B cell (primary cell): Measurements from ENCODE around the gene CDKAL1. TPM values are rescaled to one million over a fixed set of nuclear protein-coding genes. Genes with fewer than 3 reads are reported as not detected.

ENCODE experiments used
- ATAC-seq: fragments of 200-7000 bp; cut with Tn5 transposase; one replicate; pipeline ENCODE4 v1.10.0; 2021; ENCODE audit warnings: low read depth, mild to moderate bottlenecking, moderate number of reproducible peaks, moderate library complexity
- CTCF ChIA-PET: fragments of 350-600 bp; sonication (Branson Sonifier 250); formaldehyde crosslinking; loops from one replicate; lab custom pipeline; 2021; ENCODE audit warnings: antibody characterized with exemption, inconsistent platforms; lab: Charles Lee
- POLR2A ChIA-PET: fragments of 350-600 bp; sonication (Branson Sonifier 250); formaldehyde crosslinking; loops from one replicate; lab custom pipeline; 2021; ENCODE audit warnings: antibody characterized with exemption; lab: Charles Lee
- DNase-seq: peaks from one replicate; pipeline ENCODE4 v3.0.0; 2013
- H2AFZ ChIP-seq: 2 replicates; pipeline ENCODE4 v1.6.1; 2012; ENCODE audit warnings: mild to moderate bottlenecking, low read depth, low read length; ENCODE audit not compliant: insufficient read depth, poor library complexity, severe bottlenecking
- H3K27ac ChIP-seq, 2 donors: 1 replicate in 1 of 2; 2 replicates in 1 of 2; pipeline ENCODE4 v1.5.1; 2012 to 2013; ENCODE audit warnings: low read length in 2 of 2, mild to moderate bottlenecking in 2 of 2, moderate library complexity in 1 of 2
- H3K27me3 ChIP-seq, 4 experiments: fragments of 200-600 bp in 1 of 4; sonication (generic) in 1 of 4; replicated peaks in 1 of 4; 1 replicate in 2 of 4; 2 replicates in 2 of 4; pipeline versions ENCODE4 v1.6.1 to v1.7.0; 2013 to 2016; ENCODE audit warnings: low read length in 3 of 4, mild to moderate bottlenecking in 2 of 4, mixed read lengths in 1 of 4, moderate library complexity in 1 of 4; ENCODE audit not compliant: insufficient read depth in 4 of 4, control insufficient read depth in 3 of 4; ENCODE audit errors: control extremely low read depth in 1 of 4
- H3K36me3 ChIP-seq, 2 experiments: replicated peaks in 1 of 2; 1 replicate in 1 of 2; 2 replicates in 1 of 2; pipeline versions ENCODE4 v1.6.1 to v1.7.1; 2013; ENCODE audit warnings: low read length in 1 of 2; ENCODE audit not compliant: insufficient read depth in 2 of 2, control insufficient read depth in 1 of 2; ENCODE audit errors: control extremely low read depth in 1 of 2, extremely low read depth in 1 of 2
- H3K4me1 ChIP-seq, 2 donors: fragments of 200-600 bp in 1 of 2; sonication (generic) in 1 of 2; 1 replicate in 1 of 2; 2 replicates in 1 of 2; pipeline versions ENCODE4 v1.5.1 to v1.6.1; 2013 to 2017; ENCODE audit warnings: low read length in 2 of 2; ENCODE audit not compliant: control insufficient read depth in 2 of 2, insufficient read depth in 2 of 2
- H3K4me2 ChIP-seq: replicated peaks from 2 replicates; pipeline ENCODE3; 2012; ENCODE audit warnings: mild to moderate bottlenecking, low read depth, low read length; ENCODE audit not compliant: poor library complexity, severe bottlenecking
- H3K4me3 ChIP-seq, 5 experiments: fragments of 200-600 bp in 1 of 5; sonication (generic) in 1 of 5; 1 replicate in 3 of 5; 2 replicates in 2 of 5; pipeline versions ENCODE4 v1.5.1 to v1.7.0; 2011 to 2016; ENCODE audit warnings: low read length in 4 of 5, mild to moderate bottlenecking in 4 of 5, low read depth in 2 of 5, control low read depth in 1 of 5, moderate library complexity in 1 of 5; ENCODE audit not compliant: insufficient read depth in 1 of 5; ENCODE audit errors: control extremely low read depth in 1 of 5, extremely low read depth in 1 of 5
- H3K79me2 ChIP-seq: fragments of 200-600 bp; sonication (generic); one replicate; pipeline ENCODE4 v1.6.0; 2016; ENCODE audit warnings: low read length; ENCODE audit not compliant: control insufficient read depth, insufficient read depth
- H3K9ac ChIP-seq: fragments of 200-600 bp; sonication (generic); 2 replicates; pipeline ENCODE4 v1.6.1; 2017; ENCODE audit warnings: mild to moderate bottlenecking, low read length, moderate library complexity
- H3K9me3 ChIP-seq, 3 donors: one replicate each; pipeline versions ENCODE4 v1.6.1 to v1.7.1; 2013; ENCODE audit warnings: low read length in 2 of 3; ENCODE audit not compliant: control insufficient read depth in 2 of 3, insufficient read depth in 1 of 3; ENCODE audit errors: control extremely low read depth in 1 of 3
- H4K20me1 ChIP-seq: 2 replicates; pipeline ENCODE4 v1.6.0; 2012; ENCODE audit warnings: mild to moderate bottlenecking, low read length; ENCODE audit not compliant: insufficient read depth, control insufficient read depth, poor library complexity, severe bottlenecking
- H3K27ac Mint-ChIP-seq: one replicate; pipeline ENCODE4 v1.8.0; 2021; ENCODE audit warnings: mixed read lengths
- H3K27me3 Mint-ChIP-seq: one replicate; pipeline ENCODE4 v1.8.0; 2021; ENCODE audit warnings: mixed read lengths
- H3K4me1 Mint-ChIP-seq: one replicate; pipeline ENCODE4 v1.8.0; 2021; ENCODE audit warnings: mixed read lengths
- H3K4me3 Mint-ChIP-seq: one replicate; pipeline ENCODE4 v1.8.0; 2021; ENCODE audit warnings: mixed read lengths
- H3K9me3 Mint-ChIP-seq: one replicate; pipeline ENCODE4 v1.8.0; 2022; ENCODE audit warnings: mixed read lengths; ENCODE audit not compliant: insufficient read depth
- CTCF ChIP-seq: fragments of 200-600 bp; IDR thresholded peaks from one replicate; pipeline ENCODE4 v1.8.0; 2022; ENCODE audit warnings: antibody characterized with exemption, mild to moderate bottlenecking
- EZH2 ChIP-seq: IDR thresholded peaks from 2 replicates; pipeline ENCODE4 v1.6.1; 2012; ENCODE audit warnings: borderline replicate concordance, low read depth, mild to moderate bottlenecking, moderate library complexity, low read length; ENCODE audit not compliant: insufficient read depth, poor library complexity, severe bottlenecking
- WGBS: methylation state at CpG from one replicate; pipeline ENCODE4 v1.1.5; 2013; ENCODE audit warnings: missing lambda C conversion rate; ENCODE audit not compliant: insufficient coverage; 5-methylcytosine and 5-hydroxymethylcytosine counted together
- intact Hi-C: fragments of 100-400 bp; cut with micrococcal nuclease; formaldehyde crosslinking; loops from one replicate; pipeline ENCODE4 v1.10.0; 2022
- polyA plus RNA-seq: library from polyadenylated mRNA; depleted of rRNA; stranded (reverse); fragments of >200 nt; gene quantifications from 2 replicates; pipeline ENCODE4 v1.2.3, GENCODE V29; 2012
- total RNA-seq, 2 donors: library from RNA; stranded (reverse); fragments of 120-200 nt in 1 of 2; gene quantifications; 1 replicate in 1 of 2; 2 replicates in 1 of 2; pipeline versions ENCODE4 v1.2.3 to v1.2.4, GENCODE V29; 2013 to 2022

The CDKAL1 gene
- total and polyA plus RNA-seq, 2 donors (not counting 1 experiment from before 2014, with no cell fraction given): 6.1 to 33.3 TPM

GRCh38 chr6:20924911-20925543, 390.8 kb downstream of the CDKAL1 start:
- peaks cover 6% of the 10 kb centered on the region for H3K4me1 Mint-ChIP-seq
- Histone ChIP-seq H3K4me3 (no peak overlapping the region), H2AFZ (no peak overlapping the region), H3K9me3 (no peaks in the 10 kb centered on the region), H3K79me2 (no peaks in the 10 kb centered on the region), H3K4me1 (no peaks in the 10 kb centered on the region), H4K20me1 (no peaks in the 10 kb centered on the region), H3K27me3 (no peaks in the 10 kb centered on the region), H3K9ac (no peak overlapping the region), H3K4me2 (no peak overlapping the region), H3K27ac (no peak overlapping the region), H3K36me3 (no peaks in the 10 kb centered on the region)
- CTCF ChIA-PET: no interaction called here
- no peak for ATAC-seq
- no peak overlapping the region for H3K27ac Mint-ChIP-seq
- H3K4me3 Mint-ChIP-seq: no peak overlapping the region
- intact Hi-C loops: no loop called here
- H3K27me3 Mint-ChIP-seq: no peaks in the 10 kb centered on the region
- WGBS: no CpG with 5 or more reads among the region's 3 CpGs
- POLR2A ChIA-PET: no interaction called here
- no peaks in the 10 kb centered on the region for H3K9me3 Mint-ChIP-seq
- no peak for DNase-seq
- TF ChIP-seq EZH2 (no peak), CTCF (no peak)

GRCh38 chr6:20927130-20927860, 393.0 kb downstream of the CDKAL1 start:
- no peak overlapping the region for H3K27ac Mint-ChIP-seq
- no peak overlapping the region for H3K4me3 Mint-ChIP-seq
- Histone ChIP-seq H3K27me3 (no peaks in the 10 kb centered on the region), H3K36me3 (no peaks in the 10 kb centered on the region), H4K20me1 (no peaks in the 10 kb centered on the region), H3K4me3 (no peak overlapping the region), H2AFZ (no peak overlapping the region), H3K4me2 (no peak overlapping the region), H3K9ac (no peak overlapping the region), H3K9me3 (no peaks in the 10 kb centered on the region), H3K27ac (no peak overlapping the region), H3K79me2 (no peaks in the 10 kb centered on the region), H3K4me1 (no peaks in the 10 kb centered on the region)
- intact Hi-C loops: no loop called here
- 100% methylated on average over 1 of the region's 8 CpGs for WGBS
- TF ChIP-seq EZH2: no peak
- ATAC-seq: no peak
- CTCF ChIA-PET: interaction anchor here (1.1 kb wide), 1 partner anchor 10 kb away, joined by 3 read pairs; no protein-coding TSS in a partner anchor
- peaks cover 6% of the 10 kb centered on the region for H3K4me1 Mint-ChIP-seq
- H3K27me3 Mint-ChIP-seq: no peaks in the 10 kb centered on the region
- POLR2A ChIA-PET: no interaction called here
- DNase-seq: no peak
- no peaks in the 10 kb centered on the region for H3K9me3 Mint-ChIP-seq
